Loucy (cell line): ENCODE results near the gene KDM3A.

Experiments
- CTCF ChIP-seq: fragments of 200-600 bp; sonication (generic); conservative IDR thresholded peaks from 2 replicates; pipeline ENCODE4 v1.5.1; 2014; ENCODE audit warnings: mild to moderate bottlenecking, antibody characterized with exemption, low read length
- EZH2phosphoT487 ChIP-seq: fragments of 200-600 bp; IDR thresholded peaks from 2 replicates; pipeline ENCODE4 v1.6.1; 2018; ENCODE audit warnings: antibody characterized with exemption, mild to moderate bottlenecking, moderate library complexity, borderline replicate concordance

GRCh38 chr2:86507600-86507999 is 66.4 kb downstream of the KDM3A start:
- TF ChIP-seq CTCF = no peak
- no peak for TF ChIP-seq EZH2phosphoT487
